ENCODE data around the gene TMEM51.

Gene TMEM51

GRCh38 chr1:15215116-15215515, 61.6 kb downstream of the TMEM51 start:
- Histone ChIP-seq H3F3A (ENCODE audit: control insufficient read depth, insufficient read depth) (no peaks in the 10 kb centered on the region), H3K4me2 (ENCODE audit: low read length) (no peak overlapping the region), H3K9me3 (ENCODE audit: control insufficient read depth, insufficient read depth, low read length) (no peaks in the 10 kb centered on the region), H4K20me1 (ENCODE audit: control insufficient read depth, insufficient read depth, low read depth, low read length) (no peaks in the 10 kb centered on the region), H3K9me2 (replicated peaks; ENCODE audit: control insufficient read depth, low read length) (no peaks in the 10 kb centered on the region), H3K27ac (ENCODE audit: low read depth, low read length) (no peak overlapping the region), H3K4me1 (ENCODE audit: control insufficient read depth, low read length) (no peaks in the 10 kb centered on the region), H3K27me3 (ENCODE audit: control insufficient read depth, low read length) (peaks cover 4% of the 10 kb centered on the region; the same call in 1 of the 2 replicates), H3K4me3 (ENCODE audit: low read length) (no peak overlapping the region), H3K36me3 (ENCODE audit: control insufficient read depth, low read length) (no peaks in the 10 kb centered on the region), H3K79me2 (ENCODE audit: control insufficient read depth, low read length) (no peaks in the 10 kb centered on the region)
- TF ChIP-seq, protein P1, sequence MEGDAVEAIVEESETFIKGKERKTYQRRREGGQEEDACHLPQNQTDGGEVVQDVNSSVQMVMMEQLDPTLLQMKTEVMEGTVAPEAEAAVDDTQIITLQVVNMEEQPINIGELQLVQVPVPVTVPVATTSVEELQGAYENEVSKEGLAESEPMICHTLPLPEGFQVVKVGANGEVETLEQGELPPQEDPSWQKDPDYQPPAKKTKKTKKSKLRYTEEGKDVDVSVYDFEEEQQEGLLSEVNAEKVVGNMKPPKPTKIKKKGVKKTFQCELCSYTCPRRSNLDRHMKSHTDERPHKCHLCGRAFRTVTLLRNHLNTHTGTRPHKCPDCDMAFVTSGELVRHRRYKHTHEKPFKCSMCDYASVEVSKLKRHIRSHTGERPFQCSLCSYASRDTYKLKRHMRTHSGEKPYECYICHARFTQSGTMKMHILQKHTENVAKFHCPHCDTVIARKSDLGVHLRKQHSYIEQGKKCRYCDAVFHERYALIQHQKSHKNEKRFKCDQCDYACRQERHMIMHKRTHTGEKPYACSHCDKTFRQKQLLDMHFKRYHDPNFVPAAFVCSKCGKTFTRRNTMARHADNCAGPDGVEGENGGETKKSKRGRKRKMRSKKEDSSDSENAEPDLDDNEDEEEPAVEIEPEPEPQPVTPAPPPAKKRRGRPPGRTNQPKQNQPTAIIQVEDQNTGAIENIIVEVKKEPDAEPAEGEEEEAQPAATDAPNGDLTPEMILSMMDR (IDR thresholded peaks at IDR 0.05; ENCODE audit: low read depth, low read length, poor library complexity, severe bottlenecking) = no peak
- TF ChIP-seq EZH2phosphoT487 (IDR thresholded peaks at IDR 0.05; ENCODE audit: borderline replicate concordance, low read length) = no peak

- no peaks in the 10 kb centered on the region for H3K4me1 ChIP-seq (ENCODE audit: control insufficient read depth, low read length)
- no peak overlapping the region for H3K4me3 ChIP-seq (ENCODE audit: low read length)
- no peaks in the 10 kb centered on the region for H3K9me3 ChIP-seq (ENCODE audit: control insufficient read depth, insufficient read depth, low read length)
- no peaks in the 10 kb centered on the region for H3K36me3 ChIP-seq (ENCODE audit: control insufficient read depth, low read length)
- no peak overlapping the region for H3K27ac ChIP-seq (ENCODE audit: low read depth, low read length)
- no peaks in the 10 kb centered on the region for H3K9me2 ChIP-seq (replicated peaks; ENCODE audit: control insufficient read depth, low read length)
- no peaks in the 10 kb centered on the region for H3K79me2 ChIP-seq (ENCODE audit: control insufficient read depth, low read length)
- H3K4me2 ChIP-seq (ENCODE audit: low read length) = no peak overlapping the region
- TF ChIP-seq, protein P1 (IDR thresholded peaks at IDR 0.05; ENCODE audit: low read depth, low read length, poor library complexity, severe bottlenecking) = no peak
- no peak for TF ChIP-seq EZH2phosphoT487 (IDR thresholded peaks at IDR 0.05; ENCODE audit: borderline replicate concordance, low read length)
- H4K20me1 ChIP-seq (ENCODE audit: control insufficient read depth, insufficient read depth, low read depth, low read length) = no peaks in the 10 kb centered on the region
- H3F3A ChIP-seq (ENCODE audit: control insufficient read depth, insufficient read depth) = no peaks in the 10 kb centered on the region
- H3K27me3 ChIP-seq (ENCODE audit: control insufficient read depth, low read length) = peaks cover under 1% of the 10 kb centered on the region; the same call in 1 of the 2 replicates
Observed at GRCh38 chr1:15217654-15218053, 64.1 kb downstream of the TMEM51 start.

GRCh38 chr1:15218287-15219279, 65.0 kb downstream of the TMEM51 start:
- Histone ChIP-seq H3K9me2 (replicated peaks; ENCODE audit: control insufficient read depth, low read length) (no peaks in the 10 kb centered on the region), H3K4me2 (ENCODE audit: low read length) (no peak overlapping the region), H3K27ac (ENCODE audit: low read depth, low read length) (no peak overlapping the region), H3K9me3 (ENCODE audit: control insufficient read depth, insufficient read depth, low read length) (no peaks in the 10 kb centered on the region), H3K4me1 (ENCODE audit: control insufficient read depth, low read length) (no peaks in the 10 kb centered on the region), H3K79me2 (ENCODE audit: control insufficient read depth, low read length) (no peaks in the 10 kb centered on the region), H3K27me3 (ENCODE audit: control insufficient read depth, low read length) (no peaks in the 10 kb centered on the region; the same call in 1 of the 2 replicates), H3K4me3 (ENCODE audit: low read length) (no peak overlapping the region), H3K36me3 (ENCODE audit: control insufficient read depth, low read length) (no peaks in the 10 kb centered on the region), H3F3A (ENCODE audit: control insufficient read depth, insufficient read depth) (no peaks in the 10 kb centered on the region), H4K20me1 (ENCODE audit: control insufficient read depth, insufficient read depth, low read depth, low read length) (no peaks in the 10 kb centered on the region)
- TF ChIP-seq EZH2phosphoT487 (IDR thresholded peaks at IDR 0.05; ENCODE audit: borderline replicate concordance, low read length) = no peak
- TF ChIP-seq, protein P1 (IDR thresholded peaks at IDR 0.05; ENCODE audit: low read depth, low read length, poor library complexity, severe bottlenecking) = no peak

All from DOHH2 (cell line).